ENCODE data around the gene ARL9.
A peak's percentile ranks its signal among the peaks of the same experiment; 100 is the strongest.

The ARL9 gene

DNA sequence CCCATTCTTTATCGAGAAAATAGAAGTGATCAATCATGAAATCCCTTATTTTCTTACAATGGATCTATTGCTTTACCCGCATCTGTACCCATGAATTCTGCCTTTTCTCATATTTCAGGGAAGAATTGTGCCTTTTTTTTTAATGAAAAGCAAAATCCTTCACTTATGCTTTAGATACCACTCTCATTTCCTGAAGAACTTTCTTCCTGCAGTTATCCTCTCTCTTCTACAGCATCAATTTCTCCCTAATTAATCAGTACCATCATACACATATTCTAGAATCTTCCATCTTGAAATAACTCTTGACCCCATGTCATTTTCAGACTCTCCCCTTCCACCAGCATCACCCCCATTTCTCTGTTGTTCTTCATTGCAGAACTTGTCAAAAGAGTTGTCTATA lies 26.6 kb downstream of the ARL9 start:
- DNase-seq = no peak

DNA sequence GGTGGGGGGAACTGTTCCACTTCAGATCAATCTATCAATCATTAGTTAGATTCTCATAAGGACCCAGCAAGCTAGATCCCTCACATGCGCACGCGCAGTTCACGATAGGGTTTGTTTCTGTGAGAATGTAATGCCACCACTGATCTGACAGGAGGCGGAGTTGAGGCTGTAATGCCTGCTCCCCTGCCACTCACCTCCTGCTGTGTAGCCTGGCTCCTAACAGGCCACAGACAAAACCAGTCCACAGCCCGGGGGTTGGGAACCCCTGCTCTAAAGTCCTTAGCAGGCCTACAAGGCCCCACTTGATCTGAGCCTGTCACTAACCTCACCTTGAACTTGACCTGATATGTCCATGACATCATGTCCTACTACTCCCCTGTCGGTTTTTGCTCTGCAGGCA lies 30.3 kb downstream of the ARL9 start:
- no peak for DNase-seq

DNA sequence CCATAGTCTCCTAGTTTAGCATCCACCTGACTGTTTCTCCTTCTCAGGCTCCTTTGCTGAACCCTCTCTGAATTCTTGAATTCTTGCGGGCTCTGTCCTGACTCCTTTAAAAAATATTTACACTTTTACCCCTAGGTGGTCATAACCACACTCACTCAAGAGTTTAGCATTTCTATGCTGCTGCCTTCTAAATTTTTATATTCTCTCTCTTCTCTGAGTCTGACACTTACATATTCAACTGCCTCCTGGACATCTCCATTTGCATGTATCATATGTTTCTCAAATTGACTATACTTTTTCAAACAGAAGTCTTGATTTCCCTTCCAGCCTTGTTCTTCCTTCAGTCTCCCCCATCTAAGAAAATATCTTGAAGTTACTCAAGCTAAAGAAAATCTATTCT lies 31.6 kb downstream of the ARL9 start:
- DNase-seq = no peak

DNA sequence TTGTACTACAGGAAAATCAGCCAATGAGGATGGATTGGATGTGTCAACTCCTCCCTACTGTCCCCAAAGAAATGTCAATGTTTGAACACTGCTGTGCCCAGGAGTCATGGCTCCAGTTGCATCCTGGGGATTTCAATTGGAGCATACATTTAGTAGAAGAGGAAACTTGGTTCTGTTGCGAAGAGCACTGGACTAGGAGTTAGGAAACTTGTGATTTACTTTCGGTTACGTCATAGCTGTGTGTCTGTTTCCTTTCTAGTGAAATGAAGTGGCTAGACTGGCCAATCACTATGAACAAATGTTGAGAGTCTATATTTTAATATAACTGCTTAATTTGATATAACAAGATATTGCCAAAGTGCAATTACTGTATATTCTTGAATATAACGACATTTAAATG lies 35.2 kb downstream of the ARL9 start:
- no peak for DNase-seq

DNA sequence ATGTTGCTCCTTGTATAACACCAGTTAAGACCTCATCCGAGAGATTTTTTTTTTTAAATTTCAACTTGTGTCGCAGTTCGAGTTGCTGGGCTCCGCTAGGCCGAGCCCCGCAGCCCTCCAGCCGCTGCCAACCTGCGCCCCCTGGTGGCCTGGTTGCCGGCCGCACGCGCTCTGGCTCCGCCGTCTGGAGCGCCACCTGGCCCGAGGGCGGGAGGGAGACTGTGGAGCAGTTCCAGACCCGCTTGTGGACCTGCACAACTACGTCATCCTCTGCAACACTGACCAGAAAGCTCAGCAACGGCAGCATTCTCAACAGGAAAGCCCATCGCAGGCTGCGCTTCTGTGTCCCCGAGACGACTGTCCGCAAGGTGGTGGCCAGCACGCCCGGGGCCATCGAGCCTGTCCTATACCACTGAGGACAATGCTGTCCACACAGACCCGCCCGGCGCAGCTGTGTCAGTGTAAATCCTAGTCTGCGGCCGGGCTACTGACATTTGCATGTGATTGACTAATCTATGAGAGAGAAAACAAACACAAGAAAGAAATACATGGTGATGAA lies 39.1 kb downstream of the ARL9 start:
- peak; percentile 87 for DNase-seq

DNA sequence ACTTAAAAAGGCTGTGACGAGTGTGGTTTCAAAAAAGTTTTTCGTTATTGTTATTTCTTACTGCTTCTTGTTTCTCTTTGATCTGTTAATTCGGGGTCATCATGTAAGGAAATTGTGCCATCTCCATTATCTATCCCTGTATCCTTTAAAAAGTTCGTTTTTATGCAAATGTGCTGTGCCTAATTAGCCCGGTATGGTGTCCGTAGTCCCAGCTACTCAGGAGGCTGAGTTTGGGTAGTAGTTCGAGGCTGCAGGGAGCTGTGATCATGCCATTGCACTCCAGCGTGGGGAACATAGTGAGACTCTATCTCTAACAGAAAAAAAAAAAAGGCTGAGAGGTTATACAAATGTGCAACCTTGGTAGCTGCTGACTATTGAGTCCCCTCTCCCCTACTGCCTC lies 45.1 kb downstream of the ARL9 start:
- DNase-seq = no peak

DNA sequence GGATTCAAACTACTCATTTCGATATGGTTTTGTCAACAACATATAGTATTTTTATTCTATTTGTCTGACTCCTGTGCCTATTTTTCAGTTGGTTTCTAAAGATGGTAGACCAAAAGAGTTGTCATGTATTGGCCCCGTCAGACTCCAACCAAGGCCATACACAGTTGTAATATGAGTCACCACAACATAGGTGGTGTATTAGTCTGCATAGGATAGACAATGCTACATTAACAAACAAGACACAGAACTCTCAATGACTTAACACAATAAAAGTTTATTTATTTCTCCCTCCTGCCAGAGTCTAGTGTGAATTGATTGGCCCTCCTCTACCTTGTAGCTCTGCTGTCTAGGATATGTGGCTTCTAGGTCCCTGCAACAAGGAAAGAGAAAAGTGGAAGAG lies 45.9 kb downstream of the ARL9 start:
- no peak for DNase-seq

DNA sequence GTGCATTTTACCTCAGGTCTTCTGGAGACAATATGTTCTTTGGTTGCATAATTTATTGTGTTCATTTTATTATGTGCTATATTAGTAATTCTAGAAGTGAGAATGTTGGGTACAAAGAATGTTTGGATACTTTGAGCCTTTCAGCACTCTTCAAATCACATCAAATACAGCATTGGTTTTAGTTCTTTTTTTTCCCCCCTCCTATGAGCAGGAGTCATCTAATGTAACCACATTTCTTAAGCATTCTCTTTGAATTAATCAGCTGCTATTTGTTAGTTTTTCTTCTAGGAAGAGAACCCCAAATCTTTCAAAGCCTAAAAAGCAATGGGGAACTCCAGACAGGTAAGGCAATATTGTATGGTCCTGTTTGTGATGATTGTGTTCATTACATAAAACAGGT lies 46.7 kb downstream of the ARL9 start:
- DNase-seq = no peak

DNA sequence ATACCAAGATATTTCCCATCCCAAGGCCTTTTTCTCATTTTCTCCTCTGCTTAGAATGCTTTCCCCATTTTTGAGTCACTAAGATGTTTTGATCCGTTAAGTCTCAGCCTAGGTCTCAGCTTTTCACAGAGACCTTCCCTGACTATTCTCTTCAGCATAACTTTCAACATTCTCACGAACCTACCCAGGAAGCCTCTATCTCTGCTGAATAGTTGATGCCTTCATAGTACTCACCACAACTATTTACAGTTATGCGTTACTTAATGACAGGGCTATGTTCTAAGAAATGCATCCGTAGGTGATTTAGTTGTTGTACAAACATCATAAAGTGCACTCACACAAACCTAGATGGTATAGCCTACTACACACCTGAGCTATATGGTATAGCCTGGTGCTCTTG lies 64.5 kb downstream of the ARL9 start:
- no peak for DNase-seq
